ENCODE measurements around the gene ULK4. TPM values are rescaled to one million over a fixed set of nuclear protein-coding genes. Genes with fewer than 3 reads are reported as not detected.

Gene ULK4
- polyA plus RNA-seq, 1 experiment, result 1.6 TPM

- Histone ChIP-seq H3K4me3 (ENCODE audit: low read depth, low read length) (no peak overlapping the region), H3K36me3 (ENCODE audit: control insufficient read depth, insufficient read depth, low read length) (no peaks in the 10 kb centered on the region), H3K27me3 (ENCODE audit: control insufficient read depth, insufficient read depth, low read length) (no peaks in the 10 kb centered on the region)
- TF ChIP-seq, protein P1, sequence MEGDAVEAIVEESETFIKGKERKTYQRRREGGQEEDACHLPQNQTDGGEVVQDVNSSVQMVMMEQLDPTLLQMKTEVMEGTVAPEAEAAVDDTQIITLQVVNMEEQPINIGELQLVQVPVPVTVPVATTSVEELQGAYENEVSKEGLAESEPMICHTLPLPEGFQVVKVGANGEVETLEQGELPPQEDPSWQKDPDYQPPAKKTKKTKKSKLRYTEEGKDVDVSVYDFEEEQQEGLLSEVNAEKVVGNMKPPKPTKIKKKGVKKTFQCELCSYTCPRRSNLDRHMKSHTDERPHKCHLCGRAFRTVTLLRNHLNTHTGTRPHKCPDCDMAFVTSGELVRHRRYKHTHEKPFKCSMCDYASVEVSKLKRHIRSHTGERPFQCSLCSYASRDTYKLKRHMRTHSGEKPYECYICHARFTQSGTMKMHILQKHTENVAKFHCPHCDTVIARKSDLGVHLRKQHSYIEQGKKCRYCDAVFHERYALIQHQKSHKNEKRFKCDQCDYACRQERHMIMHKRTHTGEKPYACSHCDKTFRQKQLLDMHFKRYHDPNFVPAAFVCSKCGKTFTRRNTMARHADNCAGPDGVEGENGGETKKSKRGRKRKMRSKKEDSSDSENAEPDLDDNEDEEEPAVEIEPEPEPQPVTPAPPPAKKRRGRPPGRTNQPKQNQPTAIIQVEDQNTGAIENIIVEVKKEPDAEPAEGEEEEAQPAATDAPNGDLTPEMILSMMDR (IDR thresholded peaks at IDR 0.05; ENCODE audit: insufficient read depth, low read depth, low read length), result no peak
- POLR2A ChIA-PET, result no interaction called here
- DNase-seq (ENCODE audit: low read depth), result no peak
- CTCF ChIA-PET, result no interaction called here
These were observed 323.5 kb downstream of the ULK4 start for GRCh38 chr3:41638381-41638780.

DNA sequence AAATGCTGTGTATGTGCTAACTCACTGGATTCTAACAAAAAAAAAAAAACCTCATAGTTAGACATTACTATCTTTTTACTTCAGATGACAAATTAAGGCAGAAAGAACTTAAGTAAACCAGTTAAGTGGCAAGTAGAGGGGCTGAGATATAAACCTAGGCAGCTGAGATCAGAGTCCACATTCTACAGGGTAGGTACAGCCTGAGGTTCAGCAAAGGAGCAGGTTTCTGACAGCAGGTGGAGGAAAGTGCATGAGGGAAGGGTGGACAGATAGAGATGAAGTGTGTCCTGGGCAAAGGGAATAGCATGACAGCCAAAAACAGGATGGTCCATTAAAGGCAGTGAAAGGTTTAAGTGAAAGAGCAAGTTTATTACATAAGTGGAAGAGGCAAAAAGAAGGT is 329.2 kb downstream of the ULK4 start:
- no peak for DNase-seq (ENCODE audit: low read depth)
- Histone ChIP-seq H3K4me3 (ENCODE audit: low read depth, low read length) (no peak overlapping the region), H3K36me3 (ENCODE audit: control insufficient read depth, insufficient read depth, low read length) (no peaks in the 10 kb centered on the region), H3K27me3 (ENCODE audit: control insufficient read depth, insufficient read depth, low read length) (no peaks in the 10 kb centered on the region)
- ChIA-PET CTCF (interaction anchor here (0.6 kb wide), 1 partner anchor 849 kb away, joined by 3 read pairs; no protein-coding TSS in a partner anchor), POLR2A (no interaction called here)
- TF ChIP-seq, protein P1 (IDR thresholded peaks at IDR 0.05; ENCODE audit: insufficient read depth, low read depth, low read length), result no peak

- no peak for DNase-seq (ENCODE audit: low read depth)
- H3K36me3 ChIP-seq (ENCODE audit: control insufficient read depth, insufficient read depth, low read length), result no peaks in the 10 kb centered on the region
- no peaks in the 10 kb centered on the region for H3K27me3 ChIP-seq (ENCODE audit: control insufficient read depth, insufficient read depth, low read length)
- ChIA-PET CTCF (interaction anchor here (1.0 kb wide), 1 partner anchor 34 kb away, joined by 3 read pairs; no protein-coding TSS in a partner anchor), POLR2A (no interaction called here)
- H3K4me3 ChIP-seq (ENCODE audit: low read depth, low read length), result no peak overlapping the region
- TF ChIP-seq, protein P1 (IDR thresholded peaks at IDR 0.05; ENCODE audit: insufficient read depth, low read depth, low read length), result no peak
These were observed 331.2 kb downstream of the ULK4 start for GRCh38 chr3:41630708-41631107.

GRCh38 chr3:41629986-41630385 is 331.9 kb downstream of the ULK4 start:
- DNase-seq (ENCODE audit: low read depth), result no peak
- Histone ChIP-seq H3K27me3 (ENCODE audit: control insufficient read depth, insufficient read depth, low read length) (no peaks in the 10 kb centered on the region), H3K4me3 (ENCODE audit: low read depth, low read length) (no peak overlapping the region), H3K36me3 (ENCODE audit: control insufficient read depth, insufficient read depth, low read length) (no peaks in the 10 kb centered on the region)
- ChIA-PET POLR2A (no interaction called here), CTCF (interaction anchor here (1.4 kb wide), 1 partner anchor 15 kb away, joined by 4 read pairs; no protein-coding TSS in a partner anchor)
- TF ChIP-seq, protein P1 (IDR thresholded peaks at IDR 0.05; ENCODE audit: insufficient read depth, low read depth, low read length), result no peak

- Histone ChIP-seq H3K4me3 (ENCODE audit: low read depth, low read length) (no peak overlapping the region), H3K36me3 (ENCODE audit: control insufficient read depth, insufficient read depth, low read length) (no peaks in the 10 kb centered on the region), H3K27me3 (ENCODE audit: control insufficient read depth, insufficient read depth, low read length) (no peaks in the 10 kb centered on the region)
- TF ChIP-seq, protein P1 (IDR thresholded peaks at IDR 0.05; ENCODE audit: insufficient read depth, low read depth, low read length), result no peak
- no peak for DNase-seq (ENCODE audit: low read depth)
- POLR2A ChIA-PET, result no interaction called here
- CTCF ChIA-PET, result interaction anchor here (1.0 to 1.4 kb wide), 3 partner anchors 13 to 253 kb away, joined by 3 to 4 read pairs (median 4); no protein-coding TSS in a partner anchor
These were observed 332.8 kb downstream of the ULK4 start for GRCh38 chr3:41629072-41629471.

Data from BJ (cell line).